Measurements from ENCODE around the gene IL13.

IL13 gene

GRCh38 chr5:132646583-132647266 lies 11.2 kb upstream of the IL13 start:
- Histone ChIP-seq H3K9me3 (ENCODE audit: insufficient read depth, low read depth, low read length) (no peaks in the 10 kb centered on the region), H3K79me2 (ENCODE audit: insufficient read depth, low read length) (no peaks in the 10 kb centered on the region)

GRCh38 chr5:132647473-132647872 lies 10.5 kb upstream of the IL13 start:
- Histone ChIP-seq H3K9me3 (ENCODE audit: insufficient read depth, low read depth, low read length) (no peaks in the 10 kb centered on the region), H3F3A (ENCODE audit: low read depth) (no peaks in the 10 kb centered on the region), H3K36me3 (ENCODE audit: insufficient read depth, low read length) (no peaks in the 10 kb centered on the region), H3K4me2 (ENCODE audit: low read depth, low read length, poor library complexity, severe bottlenecking) (no peak overlapping the region), H3K27me3 (ENCODE audit: insufficient read depth, low read length, poor library complexity, severe bottlenecking) (no peaks in the 10 kb centered on the region), H3K4me3 (ENCODE audit: low read length, poor library complexity, severe bottlenecking) (no peak overlapping the region), H3K9me2 (replicated peaks; ENCODE audit: low read depth, low read length) (no peaks in the 10 kb centered on the region), H4K20me1 (ENCODE audit: insufficient read depth, low read length, poor library complexity, severe bottlenecking) (no peaks in the 10 kb centered on the region), H2AFZ (ENCODE audit: low read length) (no peak overlapping the region), H3K4me1 (ENCODE audit: insufficient read depth, low read length, poor library complexity, severe bottlenecking) (no peaks in the 10 kb centered on the region), H3K79me2 (ENCODE audit: insufficient read depth, low read length) (no peaks in the 10 kb centered on the region), H3K9ac (ENCODE audit: low read depth, low read length, poor library complexity, severe bottlenecking) (no peak overlapping the region)
- TF ChIP-seq EZH2phosphoT487 (IDR thresholded peaks at IDR 0.05; ENCODE audit: borderline replicate concordance) (no peak), CTCF (conservative IDR thresholded peaks at IDR 0.05; ENCODE audit: low read length) (no peak)

More at GRCh38 chr5:132646583-132647266, 11.2 kb upstream of the IL13 start:
- Histone ChIP-seq H3F3A (ENCODE audit: low read depth) (no peaks in the 10 kb centered on the region), H3K4me1 (ENCODE audit: insufficient read depth, low read length, poor library complexity, severe bottlenecking) (peaks cover 5% of the 10 kb centered on the region), H3K36me3 (ENCODE audit: insufficient read depth, low read length) (no peaks in the 10 kb centered on the region), H3K27me3 (ENCODE audit: insufficient read depth, low read length, poor library complexity, severe bottlenecking) (no peaks in the 10 kb centered on the region), H4K20me1 (ENCODE audit: insufficient read depth, low read length, poor library complexity, severe bottlenecking) (no peaks in the 10 kb centered on the region), H3K4me2 (ENCODE audit: low read depth, low read length, poor library complexity, severe bottlenecking) (no peak overlapping the region), H3K4me3 (ENCODE audit: low read length, poor library complexity, severe bottlenecking) (no peak overlapping the region), H2AFZ (ENCODE audit: low read length) (no peak overlapping the region), H3K9ac (ENCODE audit: low read depth, low read length, poor library complexity, severe bottlenecking) (no peak overlapping the region), H3K9me2 (replicated peaks; ENCODE audit: low read depth, low read length) (no peaks in the 10 kb centered on the region)
- TF ChIP-seq CTCF (conservative IDR thresholded peaks at IDR 0.05; ENCODE audit: low read length) (no peak), EZH2phosphoT487 (IDR thresholded peaks at IDR 0.05; ENCODE audit: borderline replicate concordance) (no peak)

- Histone ChIP-seq H3K4me1 (ENCODE audit: insufficient read depth, low read length, poor library complexity, severe bottlenecking) (no peaks in the 10 kb centered on the region), H3K79me2 (ENCODE audit: insufficient read depth, low read length) (no peaks in the 10 kb centered on the region), H2AFZ (ENCODE audit: low read length) (no peak overlapping the region), H3K4me3 (ENCODE audit: low read length, poor library complexity, severe bottlenecking) (no peak overlapping the region), H3F3A (ENCODE audit: low read depth) (no peaks in the 10 kb centered on the region), H3K27me3 (ENCODE audit: insufficient read depth, low read length, poor library complexity, severe bottlenecking) (no peaks in the 10 kb centered on the region), H3K4me2 (ENCODE audit: low read depth, low read length, poor library complexity, severe bottlenecking) (no peak overlapping the region), H3K36me3 (ENCODE audit: insufficient read depth, low read length) (no peaks in the 10 kb centered on the region), H3K9me2 (replicated peaks; ENCODE audit: low read depth, low read length) (no peaks in the 10 kb centered on the region), H3K9me3 (ENCODE audit: insufficient read depth, low read depth, low read length) (no peaks in the 10 kb centered on the region), H4K20me1 (ENCODE audit: insufficient read depth, low read length, poor library complexity, severe bottlenecking) (no peaks in the 10 kb centered on the region), H3K9ac (ENCODE audit: low read depth, low read length, poor library complexity, severe bottlenecking) (no peak overlapping the region)
- TF ChIP-seq CTCF (conservative IDR thresholded peaks at IDR 0.05; ENCODE audit: low read length) (no peak), EZH2phosphoT487 (IDR thresholded peaks at IDR 0.05; ENCODE audit: borderline replicate concordance) (no peak)
Measured at GRCh38 chr5:132648355-132648754, 9.6 kb upstream of the IL13 start.

All from Loucy (cell line).